ENCODE results near the gene UBE2I. TPM values are rescaled to one million over a fixed set of nuclear protein-coding genes. Genes with fewer than 3 reads are reported as not detected.

UBE2I gene
- total RNA-seq, 2 donors from 2014 or later: 68.2 to 76.1 TPM

DNA sequence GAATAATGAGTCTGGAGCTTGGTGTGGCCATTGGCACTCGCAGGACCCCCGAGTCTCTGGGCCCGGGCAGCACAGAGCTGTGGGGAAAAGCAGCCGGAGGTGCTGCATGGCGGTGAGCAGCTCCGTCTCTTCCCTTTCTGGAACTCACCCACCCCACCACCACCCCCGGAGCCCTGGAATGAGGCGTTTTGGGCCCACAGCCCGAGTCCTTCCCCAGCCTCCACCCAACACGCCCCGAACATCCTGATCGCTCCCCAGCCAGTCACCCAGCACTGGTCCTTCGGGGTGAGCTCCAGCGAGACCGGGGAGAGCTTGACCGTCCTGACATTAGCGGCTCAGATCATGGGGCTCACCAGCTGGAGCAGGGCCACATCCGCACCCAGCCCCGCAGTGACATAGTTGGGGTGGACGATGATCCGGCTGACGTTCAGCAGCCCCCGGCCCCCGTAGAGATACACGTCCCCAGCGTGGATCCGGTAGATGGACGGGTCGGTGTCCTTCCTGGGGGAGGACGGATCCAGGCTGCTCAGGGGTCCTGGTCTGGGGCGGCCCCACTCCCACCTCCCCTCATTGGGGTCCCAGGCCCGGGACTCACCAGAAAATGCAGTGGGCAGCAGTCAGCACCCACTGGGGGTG lies 47.1 kb upstream of the UBE2I start:
- no peaks in the 10 kb centered on the region for H3K27me3 ChIP-seq (replicated peaks; ENCODE audit: insufficient read depth)
- TF ChIP-seq, protein P1, sequence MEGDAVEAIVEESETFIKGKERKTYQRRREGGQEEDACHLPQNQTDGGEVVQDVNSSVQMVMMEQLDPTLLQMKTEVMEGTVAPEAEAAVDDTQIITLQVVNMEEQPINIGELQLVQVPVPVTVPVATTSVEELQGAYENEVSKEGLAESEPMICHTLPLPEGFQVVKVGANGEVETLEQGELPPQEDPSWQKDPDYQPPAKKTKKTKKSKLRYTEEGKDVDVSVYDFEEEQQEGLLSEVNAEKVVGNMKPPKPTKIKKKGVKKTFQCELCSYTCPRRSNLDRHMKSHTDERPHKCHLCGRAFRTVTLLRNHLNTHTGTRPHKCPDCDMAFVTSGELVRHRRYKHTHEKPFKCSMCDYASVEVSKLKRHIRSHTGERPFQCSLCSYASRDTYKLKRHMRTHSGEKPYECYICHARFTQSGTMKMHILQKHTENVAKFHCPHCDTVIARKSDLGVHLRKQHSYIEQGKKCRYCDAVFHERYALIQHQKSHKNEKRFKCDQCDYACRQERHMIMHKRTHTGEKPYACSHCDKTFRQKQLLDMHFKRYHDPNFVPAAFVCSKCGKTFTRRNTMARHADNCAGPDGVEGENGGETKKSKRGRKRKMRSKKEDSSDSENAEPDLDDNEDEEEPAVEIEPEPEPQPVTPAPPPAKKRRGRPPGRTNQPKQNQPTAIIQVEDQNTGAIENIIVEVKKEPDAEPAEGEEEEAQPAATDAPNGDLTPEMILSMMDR (IDR thresholded peaks at IDR 0.05): no peak
- no peak overlapping the region for H3K4me3 ChIP-seq
- H3K9me3 ChIP-seq: no peaks in the 10 kb centered on the region
- H3K4me1 ChIP-seq (ENCODE audit: control insufficient read depth in 1 of 2, low read depth in 2 of 2): no peaks in the 10 kb centered on the region
- H3K27ac ChIP-seq: no peak overlapping the region
- no peaks in the 10 kb centered on the region for H3K36me3 ChIP-seq
- DNase-seq (ENCODE audit: low spot score) (no peak), ATAC-seq (ENCODE audit: insufficient number of reproducible peaks, low FRiP score, low read depth) (no peak)

DNA sequence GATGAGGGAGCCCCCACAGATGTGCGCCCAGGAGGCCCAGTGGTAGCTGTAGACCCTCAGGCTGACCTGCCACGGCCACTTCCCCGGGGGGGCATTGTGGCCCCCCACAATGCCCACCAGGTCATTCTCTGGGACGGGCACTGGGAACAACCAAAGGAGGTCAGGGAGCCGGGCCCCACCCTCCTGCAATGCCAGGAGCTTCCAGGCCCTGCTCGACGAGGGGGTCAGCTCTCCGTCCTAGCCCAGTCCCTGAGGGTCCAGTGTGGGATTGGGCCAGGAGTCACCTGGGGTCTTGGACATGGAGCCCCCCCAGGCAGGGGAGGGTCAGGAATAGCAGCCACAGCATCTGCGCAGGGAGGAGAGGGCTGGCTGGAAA lies 46.6 kb upstream of the UBE2I start:
- Histone ChIP-seq H3K27ac (no peak overlapping the region), H3K4me1 (ENCODE audit: control insufficient read depth in 1 of 2, low read depth in 2 of 2) (no peaks in the 10 kb centered on the region), H3K4me3 (no peak overlapping the region), H3K9me3 (no peaks in the 10 kb centered on the region), H3K36me3 (no peaks in the 10 kb centered on the region), H3K27me3 (replicated peaks; ENCODE audit: insufficient read depth) (no peaks in the 10 kb centered on the region)
- no peak for ATAC-seq (ENCODE audit: insufficient number of reproducible peaks, low FRiP score, low read depth)
- TF ChIP-seq, protein P1 (IDR thresholded peaks at IDR 0.05): no peak
- DNase-seq (ENCODE audit: low spot score): no peak

DNA sequence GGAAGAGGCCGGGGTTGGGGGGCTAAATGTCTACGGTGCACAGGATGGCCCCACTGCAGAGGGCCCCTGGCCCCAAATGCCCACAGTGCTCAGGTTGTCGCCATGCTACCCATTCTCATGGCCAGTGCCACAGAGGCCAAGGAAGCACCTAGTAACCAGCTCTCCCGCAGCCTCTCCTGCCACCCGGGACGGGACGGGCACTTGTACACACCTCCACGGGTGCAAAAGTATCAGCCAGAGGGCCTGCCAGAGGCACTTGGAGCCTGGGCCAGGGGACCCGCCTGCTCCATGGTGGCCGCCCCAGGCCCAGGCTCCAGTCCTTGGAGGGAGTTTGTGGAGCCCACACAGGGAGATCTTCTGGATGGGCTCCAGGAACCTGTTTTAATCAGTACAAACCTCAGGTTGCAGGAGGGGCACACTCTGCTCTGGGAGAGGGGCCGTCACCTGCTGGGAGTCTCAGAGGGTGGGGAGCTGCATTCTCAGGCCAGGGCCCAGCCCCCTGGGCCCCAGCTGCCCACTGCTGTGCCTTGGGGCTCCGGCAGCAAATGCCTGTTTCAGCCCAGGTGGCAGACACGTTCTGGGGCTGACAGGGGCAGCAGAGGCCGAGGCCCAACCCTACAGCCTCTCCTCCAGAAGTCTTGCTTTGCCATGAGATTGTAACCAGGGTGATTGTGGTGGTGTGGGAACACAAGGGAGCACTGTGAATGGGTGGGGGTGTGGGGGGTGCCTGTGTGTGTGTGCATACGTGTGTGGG lies 45.7 kb upstream of the UBE2I start:
- no peaks in the 10 kb centered on the region for H3K27me3 ChIP-seq (replicated peaks; ENCODE audit: insufficient read depth)

DNA sequence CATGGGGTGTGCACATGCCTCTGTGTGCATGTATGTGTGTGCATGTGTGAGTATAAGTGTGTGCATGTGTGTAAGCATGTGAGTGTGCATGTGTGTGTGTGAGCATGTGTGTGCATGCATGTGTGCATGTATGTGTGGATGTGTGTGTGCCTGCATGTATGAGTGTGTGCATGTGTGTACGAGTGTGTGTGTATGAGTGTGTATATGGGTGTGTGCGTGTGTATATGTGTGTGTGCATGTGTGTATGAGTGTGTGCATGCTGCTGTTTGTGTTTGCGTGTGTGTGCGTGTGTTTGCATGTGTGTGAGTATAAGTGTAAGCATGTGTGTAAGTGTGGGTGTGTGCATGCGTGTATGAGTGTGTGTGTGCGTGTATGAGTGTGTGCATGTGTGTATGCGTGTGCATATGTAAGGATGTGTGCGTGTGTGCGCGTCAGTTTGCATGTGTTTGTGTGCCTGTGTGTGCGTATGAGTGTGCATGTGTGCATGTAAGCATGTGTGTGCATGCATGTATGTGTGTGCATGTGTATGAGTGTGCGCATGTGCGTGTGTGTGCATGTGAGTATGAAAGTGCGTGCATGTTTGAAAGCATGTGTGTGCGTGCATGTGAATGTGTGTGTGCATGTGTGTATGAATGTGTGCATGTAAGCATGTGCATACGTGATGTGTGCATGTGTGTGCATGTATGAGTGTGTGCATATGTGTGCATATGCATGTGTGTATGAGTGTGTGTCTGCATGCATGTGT lies 44.9 kb upstream of the UBE2I start:
- no peak for ATAC-seq (ENCODE audit: insufficient number of reproducible peaks, low FRiP score, low read depth)
- H3K27me3 ChIP-seq (replicated peaks; ENCODE audit: insufficient read depth): no peaks in the 10 kb centered on the region
- H3K4me3 ChIP-seq: no peak overlapping the region
- H3K27ac ChIP-seq: no peak overlapping the region
- no peak for DNase-seq (ENCODE audit: low spot score)
- no peaks in the 10 kb centered on the region for H3K9me3 ChIP-seq
- no peaks in the 10 kb centered on the region for H3K4me1 ChIP-seq (ENCODE audit: control insufficient read depth in 1 of 2, low read depth in 2 of 2)
- no peaks in the 10 kb centered on the region for H3K36me3 ChIP-seq
- TF ChIP-seq, protein P1 (IDR thresholded peaks at IDR 0.05): no peak

More for the DNA sequence above, 45.7 kb upstream of the UBE2I start:
- DNase-seq (ENCODE audit: low spot score) (no peak), ATAC-seq (ENCODE audit: insufficient number of reproducible peaks, low FRiP score, low read depth) (no peak)
- no peaks in the 10 kb centered on the region for H3K4me1 ChIP-seq (ENCODE audit: control insufficient read depth in 1 of 2, low read depth in 2 of 2)
- no peaks in the 10 kb centered on the region for H3K36me3 ChIP-seq
- H3K4me3 ChIP-seq: no peak overlapping the region
- TF ChIP-seq, protein P1 (IDR thresholded peaks at IDR 0.05): no peak
- no peaks in the 10 kb centered on the region for H3K9me3 ChIP-seq
- H3K27ac ChIP-seq: no peak overlapping the region

DNA sequence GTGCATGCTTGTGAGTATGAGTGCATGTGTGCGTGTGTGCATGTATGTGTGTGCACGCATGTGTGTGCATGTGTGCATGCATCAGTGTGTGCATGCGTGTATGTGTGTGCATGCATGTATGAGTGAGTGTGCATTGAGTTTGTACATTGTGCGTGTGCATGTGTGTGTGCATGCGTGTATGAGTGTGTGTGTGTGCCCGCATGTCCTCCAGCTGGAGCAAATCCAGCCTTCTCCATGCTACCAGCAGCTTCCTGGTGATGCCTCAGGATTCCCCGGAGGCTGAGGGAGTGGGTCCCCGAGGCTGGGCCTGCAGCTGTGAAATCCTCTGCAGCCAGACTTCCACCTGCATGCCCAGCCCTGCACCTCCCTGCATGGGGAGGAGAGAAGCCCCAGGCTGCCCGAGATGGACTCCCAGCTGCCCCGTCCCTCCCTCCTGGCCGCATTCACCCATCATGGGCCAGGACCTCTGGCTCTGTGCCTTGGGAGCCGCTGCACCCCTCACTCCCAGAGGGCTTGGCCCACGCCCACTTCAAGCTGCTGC lies 44.3 kb upstream of the UBE2I start:
- DNase-seq (ENCODE audit: low spot score): no peak
- Histone ChIP-seq H3K9me3 (no peaks in the 10 kb centered on the region), H3K36me3 (no peaks in the 10 kb centered on the region), H3K4me3 (no peak overlapping the region), H3K4me1 (ENCODE audit: control insufficient read depth in 1 of 2, low read depth in 2 of 2) (no peaks in the 10 kb centered on the region), H3K27ac (no peak overlapping the region), H3K27me3 (replicated peaks; ENCODE audit: insufficient read depth) (no peaks in the 10 kb centered on the region)
- ATAC-seq (ENCODE audit: insufficient number of reproducible peaks, low FRiP score, low read depth): no peak
- TF ChIP-seq, protein P1 (IDR thresholded peaks at IDR 0.05): no peak

All from thoracic aorta (tissue), 2 donors.